ENCODE results near the gene ANKRD33B.
"Not testable (repeated sequence)": the region's sequence is repeated elsewhere in the genome, so short reads cannot be mapped to it uniquely, and the experiment has no call there.

ANKRD33B gene

GRCh38 chr5:10617103-10617502, 53.2 kb downstream of the ANKRD33B start:
- no peak for DNase-seq (ENCODE audit: low read depth, low spot score)

- no peak for DNase-seq (ENCODE audit: low read depth, low spot score)
These were observed 54.4 kb downstream of the ANKRD33B start for GRCh38 chr5:10618311-10618710.

GRCh38 chr5:10619649-10620048, 55.8 kb downstream of the ANKRD33B start:
- no peak for DNase-seq (ENCODE audit: low read depth, low spot score)

GRCh38 chr5:10620346-10620745, 56.5 kb downstream of the ANKRD33B start:
- DNase-seq (ENCODE audit: low read depth, low spot score): no peak

GRCh38 chr5:10621832-10622231, 58.0 kb downstream of the ANKRD33B start:
- DNase-seq (ENCODE audit: low read depth, low spot score): no peak

GRCh38 chr5:10622810-10623209, 58.9 kb downstream of the ANKRD33B start:
- DNase-seq (ENCODE audit: low read depth, low spot score): no peak

GRCh38 chr5:10623305-10623910, 59.5 kb downstream of the ANKRD33B start:
- DNase-seq (ENCODE audit: low read depth, low spot score): no peak

- no peak for DNase-seq (ENCODE audit: low read depth, low spot score)
These were observed 60.3 kb downstream of the ANKRD33B start for GRCh38 chr5:10624206-10624605.

GRCh38 chr5:10624679-10625078, 60.8 kb downstream of the ANKRD33B start:
- no peak for DNase-seq (ENCODE audit: low read depth, low spot score)

GRCh38 chr5:10625700-10626472, 62.0 kb downstream of the ANKRD33B start:
- DNase-seq (ENCODE audit: low read depth, low spot score): no peak

GRCh38 chr5:10626473-10627013, 62.7 kb downstream of the ANKRD33B start:
- DNase-seq (ENCODE audit: low read depth, low spot score): no peak

GRCh38 chr5:10627160-10627701, 63.4 kb downstream of the ANKRD33B start:
- DNase-seq (ENCODE audit: low read depth, low spot score): no peak

- DNase-seq (ENCODE audit: low read depth, low spot score): no peak
These were observed 64.7 kb downstream of the ANKRD33B start for GRCh38 chr5:10628601-10629000.

- DNase-seq (ENCODE audit: low read depth, low spot score): no peak
These were observed 65.8 kb downstream of the ANKRD33B start for GRCh38 chr5:10629682-10630081.

GRCh38 chr5:10630126-10630525, 66.3 kb downstream of the ANKRD33B start:
- no peak for DNase-seq (ENCODE audit: low read depth, low spot score)

- DNase-seq (ENCODE audit: low read depth, low spot score): not testable (repeated sequence)
These were observed 66.9 kb downstream of the ANKRD33B start for GRCh38 chr5:10630744-10631143.

GRCh38 chr5:10631316-10631996, 67.6 kb downstream of the ANKRD33B start:
- no peak for DNase-seq (ENCODE audit: low read depth, low spot score)

GRCh38 chr5:10632110-10632761, 68.4 kb downstream of the ANKRD33B start:
- no peak for DNase-seq (ENCODE audit: low read depth, low spot score)

GRCh38 chr5:10633271-10634049, 69.6 kb downstream of the ANKRD33B start:
- DNase-seq (ENCODE audit: low read depth, low spot score): no peak

GRCh38 chr5:10634050-10634449, 70.2 kb downstream of the ANKRD33B start:
- DNase-seq (ENCODE audit: low read depth, low spot score): no peak

- DNase-seq (ENCODE audit: low read depth, low spot score): no peak
These were observed 70.7 kb downstream of the ANKRD33B start for GRCh38 chr5:10634562-10634961.
